HCT116 (cell line): Measurements from ENCODE around the gene ERAP2. TPM values are rescaled to one million over a fixed set of nuclear protein-coding genes. Genes with fewer than 3 reads are reported as not detected.

Experiments used
- ATAC-seq: fragments of 200-7000 bp; cut with Tn5 transposase; 2 replicates; pipeline ENCODE4 v1.9.1; 2020; ENCODE audit warnings: mild to moderate bottlenecking, moderate library complexity
- BruUV-seq: library from RNA; stranded (reverse); fragments of 400-500 nt; replicated peaks from 2 replicates; lab custom pipeline; 2021; lab: Mats Ljungman, UMichigan
- CTCF ChIA-PET: fragments of 300-600 bp; sonication (Branson Sonifier 250); formaldehyde crosslinking; loops from one replicate; lab custom pipeline; 2021; ENCODE audit warnings: antibody characterized with exemption; lab: Charles Lee
- POLR2A ChIA-PET: fragments of 300-600, 350-600 bp; sonication (Branson Sonifier 250); formaldehyde crosslinking; loops from one replicate; lab custom pipeline; 2021; ENCODE audit warnings: antibody characterized with exemption; lab: Charles Lee
- RAD21 ChIA-PET, 2 experiments: fragments of 300-600 bp; sonication (Branson Sonifier 250); formaldehyde crosslinking; loops; one replicate each; lab custom pipeline; 2023; ENCODE audit warnings: low total read pairs in 2 of 2; ENCODE audit not compliant: uncharacterized antibody in 2 of 2, unreplicated experiment in 2 of 2, low non-redundant PET in 1 of 2; lab: Charles Lee
- DNase-seq: peaks from one replicate; pipeline ENCODE4 v3.0.0-alpha.2; 2010; ENCODE audit warnings: low read depth, low spot score
- H2AFZ ChIP-seq: fragments of 200-600 bp; shearing (Covaris generic), sonication (generic); 2 replicates; pipeline ENCODE4 v1.6.1; 2017; ENCODE audit warnings: low read depth, mixed run types, mixed read lengths, antibody characterized with exemption, low read length; ENCODE audit not compliant: poor library complexity, severe bottlenecking
- H3K27ac ChIP-seq: 2 replicates; pipeline ENCODE4 v1.5.1; 2012; ENCODE audit warnings: low read depth, low read length
- H3K27me3 ChIP-seq: fragments of 200-600 bp; sonication (generic); 2 replicates; pipeline ENCODE4 v1.6.1; 2016; ENCODE audit warnings: mixed run types, low read length, mixed read lengths; ENCODE audit not compliant: insufficient read depth
- H3K36me3 ChIP-seq, 2 experiments: fragments of 200-500 bp in 1 of 2; fragments of 200-600 bp in 1 of 2; sonication (Bioruptor generic) in 1 of 2; sonication (generic) in 1 of 2; 2 replicates each; pipeline versions ENCODE4 v1.5.1 to v1.6.1; 2014 to 2016; ENCODE audit warnings: low read length in 2 of 2, inconsistent platforms in 1 of 2, mixed read lengths in 1 of 2, mixed run types in 1 of 2; ENCODE audit not compliant: insufficient read depth in 2 of 2, control insufficient read depth in 1 of 2
- H3K4me1 ChIP-seq, 2 experiments: fragments of 200-600 bp in 1 of 2; sonication (generic) in 1 of 2; 2 replicates each; pipeline versions ENCODE4 v1.5.1 to v1.6.1; 2012 to 2017; ENCODE audit warnings: low read length in 2 of 2, inconsistent platforms in 1 of 2, mild to moderate bottlenecking in 1 of 2, mixed read lengths in 1 of 2, mixed run types in 1 of 2, moderate library complexity in 1 of 2; ENCODE audit not compliant: insufficient read depth in 2 of 2, control insufficient read depth in 1 of 2
- H3K4me2 ChIP-seq: fragments of 200-600 bp; sonication (generic); 2 replicates; pipeline ENCODE4 v1.6.1; 2017; ENCODE audit warnings: mixed run types, low read length, mixed read lengths
- H3K4me3 ChIP-seq, 2 experiments: fragments of 200-600 bp in 1 of 2; sonication (generic) in 1 of 2; replicated peaks in 1 of 2; 2 replicates each; pipeline ENCODE4 v1.5.1; 2011 to 2016; ENCODE audit warnings: low read length in 2 of 2, control low read depth in 1 of 2, low read depth in 1 of 2, mild to moderate bottlenecking in 1 of 2, mixed read lengths in 1 of 2, mixed run types in 1 of 2
- H3K79me2 ChIP-seq: fragments of 200-600 bp; sonication (generic); 2 replicates; pipeline ENCODE4 v1.6.1; 2017; ENCODE audit warnings: mild to moderate bottlenecking, mixed run types, low read length, moderate library complexity, mixed read lengths; ENCODE audit not compliant: insufficient read depth
- H3K9ac ChIP-seq: fragments of 200-600 bp; sonication (generic); 2 replicates; pipeline ENCODE4 v1.6.1; 2016; ENCODE audit warnings: low read length, mixed read lengths
- H3K9me2 ChIP-seq: fragments of 200-600 bp; sonication (generic), shearing (Covaris generic); 2 replicates; pipeline ENCODE4 v1.6.1; 2017; ENCODE audit warnings: mixed run types, mild to moderate bottlenecking, moderate library complexity; ENCODE audit not compliant: insufficient read depth
- H3K9me3 ChIP-seq, 2 experiments: fragments of 200-500 bp in 1 of 2; fragments of 200-600 bp in 1 of 2; sonication (Bioruptor generic) in 1 of 2; sonication (generic) in 1 of 2; 2 replicates each; pipeline ENCODE4 v1.6.1; 2014 to 2017; ENCODE audit warnings: low read length in 2 of 2, mixed read lengths in 2 of 2, inconsistent platforms in 1 of 2, low read depth in 1 of 2, mild to moderate bottlenecking in 1 of 2, mixed run types in 1 of 2, moderate library complexity in 1 of 2; ENCODE audit not compliant: control insufficient read depth in 1 of 2, insufficient read depth in 1 of 2
- H4K20me1 ChIP-seq: fragments of 200-600 bp; sonication (generic), shearing (Covaris generic); 2 replicates; pipeline ENCODE4 v1.6.1; 2017; ENCODE audit warnings: mixed run types, mild to moderate bottlenecking, moderate library complexity; ENCODE audit not compliant: insufficient read depth
- ATF3 ChIP-seq: IDR thresholded peaks from 2 replicates; pipeline ENCODE4 v1.6.1; 2012
- CBX3 ChIP-seq: IDR thresholded peaks from 2 replicates; pipeline ENCODE4 v1.6.1; 2012; ENCODE audit warnings: low read depth
- CEBPB ChIP-seq: IDR thresholded peaks from 2 replicates; pipeline ENCODE4 v1.6.1; 2012; ENCODE audit warnings: low read depth
- EGR1 ChIP-seq: IDR thresholded peaks from 2 replicates; pipeline ENCODE4 v1.6.1; 2012; ENCODE audit warnings: low read depth
- EZH2 ChIP-seq: fragments of 200-600 bp; sonication (generic); IDR thresholded peaks from 2 replicates; pipeline ENCODE4 v1.6.1; 2017; ENCODE audit warnings: antibody characterized with exemption, mixed run types
- EZH2phosphoT487 ChIP-seq: fragments of 200-600 bp; IDR thresholded peaks from 2 replicates; pipeline ENCODE4 v1.6.1; 2018; ENCODE audit warnings: antibody characterized with exemption, borderline replicate concordance
- FOSL1 ChIP-seq: IDR thresholded peaks from 2 replicates; pipeline ENCODE4 v1.6.1; 2012; ENCODE audit warnings: low read depth
- JUND ChIP-seq: IDR thresholded peaks from 2 replicates; pipeline ENCODE4 v1.6.1; 2012
- POLR2A ChIP-seq: IDR thresholded peaks from 2 replicates; pipeline ENCODE4 v1.7.0; 2011; ENCODE audit warnings: borderline replicate concordance; ENCODE audit not compliant: insufficient read depth, insufficient read length; ENCODE audit errors: extremely low read depth
- RAD21 ChIP-seq: IDR thresholded peaks from 2 replicates; pipeline ENCODE4 v1.6.1; 2012; ENCODE audit warnings: low read depth, mild to moderate bottlenecking
- REST ChIP-seq: IDR thresholded peaks from 2 replicates; pipeline ENCODE4 v1.6.1; 2012; ENCODE audit warnings: low read depth
- SIN3A ChIP-seq: IDR thresholded peaks from 2 replicates; pipeline ENCODE4 v1.6.1; 2012; ENCODE audit warnings: low read depth
- SRF ChIP-seq: IDR thresholded peaks from 2 replicates; pipeline ENCODE4 v1.6.1; 2012; ENCODE audit warnings: low read depth
- TCF7L2 ChIP-seq: IDR thresholded peaks from 2 replicates; pipeline ENCODE4 v1.7.0; 2011; ENCODE audit warnings: borderline replicate concordance, inconsistent platforms; ENCODE audit not compliant: insufficient read depth, insufficient read length; ENCODE audit errors: extremely low read depth
- YY1 ChIP-seq: IDR thresholded peaks from 2 replicates; pipeline ENCODE4 v1.6.1; 2011; ENCODE audit warnings: low read length, low read depth, moderate library complexity, mild to moderate bottlenecking; ENCODE audit not compliant: insufficient replicate concordance; ENCODE audit errors: extremely low read depth
- ZBTB33 ChIP-seq: IDR thresholded peaks from 2 replicates; pipeline ENCODE4 v1.6.1; 2011; ENCODE audit warnings: mild to moderate bottlenecking, low read length, moderate library complexity; ENCODE audit not compliant: insufficient replicate concordance; ENCODE audit errors: extremely low read depth
- ZFX ChIP-seq: fragments of 450-650 bp; IDR thresholded peaks from 2 replicates; pipeline ENCODE4 v1.6.1; 2017
- ZNF274 ChIP-seq: fragments of 200-500 bp; sonication (Bioruptor generic); IDR thresholded peaks from 2 replicates; pipeline ENCODE4 v1.6.1; 2014; ENCODE audit warnings: mild to moderate bottlenecking, low read depth, low read length, inconsistent platforms
- intact Hi-C: fragments of 100-400 bp; cut with micrococcal nuclease; formaldehyde crosslinking; loops from 2 replicates; pipeline ENCODE4 v1.10.0; 2022
- total RNA-seq: library from RNA; stranded (reverse); gene quantifications from one replicate; pipeline ENCODE4 v1.2.1, GENCODE V29; 2021; ENCODE audit not compliant: unreplicated experiment

The ERAP2 gene
- total RNA-seq, 1 experiment from 2014 or later = 2.2 TPM

GRCh38 chr5:96958977-96959376 is 82.7 kb downstream of the ERAP2 start:
- POLR2A ChIA-PET = no interaction called here

More at GRCh38 chr5:96958977-96959376, 82.7 kb downstream of the ERAP2 start:
- TF ChIP-seq FOSL1 = no peak
- no peak for TF ChIP-seq SRF
- no peak for TF ChIP-seq ZBTB33
- no peak for TF ChIP-seq EZH2phosphoT487
- no peak for TF ChIP-seq CEBPB
- TF ChIP-seq REST = no peak
- no peak for TF ChIP-seq POLR2A
- no peak for TF ChIP-seq RAD21
- no peak for TF ChIP-seq CBX3
- no peak for TF ChIP-seq EGR1
- TF ChIP-seq ZNF274 = no peak
- TF ChIP-seq TCF7L2 = no peak
- no peak for TF ChIP-seq YY1
- TF ChIP-seq ATF3 = no peak
- no peak for TF ChIP-seq EZH2
- no peak for TF ChIP-seq SIN3A
- no peak for TF ChIP-seq ZFX
- TF ChIP-seq JUND = no peak
- Histone ChIP-seq H3K9me2 (peaks cover 3% of the 10 kb centered on the region; the same call in 1 of the 2 replicates), H3K27ac (no peak overlapping the region), H3K9ac (no peak overlapping the region), H3K4me2 (no peak overlapping the region), H3K4me1 (no peaks in the 10 kb centered on the region; a peak in 1 of 4 replicates), H3K9me3 (no peaks in the 10 kb centered on the region), H3K79me2 (peaks cover 26% of the 10 kb centered on the region), H2AFZ (no peak overlapping the region), H4K20me1 (0 out of 2 replicates have a peak, but pooled peaks cover 5% of the 10 kb centered on the region), H3K27me3 (no peaks in the 10 kb centered on the region), H3K36me3 (no peaks in the 10 kb centered on the region), H3K4me3 (no peak overlapping the region)
- ATAC-seq (no peak), DNase-seq (no peak)
- RAD21 ChIA-PET = no interaction called here
- intact Hi-C loops = no loop called here
- CTCF ChIA-PET = no interaction called here
- BruUV-seq = no TSS peak
